Measurements from ENCODE around the gene ADAMTS5.

GRCh38 chr21:26881504-26882228 lies 85.2 kb downstream of the ADAMTS5 start:
- TF ChIP-seq CTCF (IDR thresholded peaks at IDR 0.05) (peak in 3 of 6 experiments; percentile 49 to 68 (median 61)), POLR2A (IDR thresholded peaks at IDR 0.05) (no peak)

Data from thyroid gland (tissue), 4 donors.